Measurements from ENCODE around the gene RGL1.

Gene RGL1

GRCh38 chr1:183915625-183916510, 110.9 kb downstream of the RGL1 start:
- DNase-seq (ENCODE audit: low read depth in 2 of 2), result peak; percentile 38 to 65

DNA sequence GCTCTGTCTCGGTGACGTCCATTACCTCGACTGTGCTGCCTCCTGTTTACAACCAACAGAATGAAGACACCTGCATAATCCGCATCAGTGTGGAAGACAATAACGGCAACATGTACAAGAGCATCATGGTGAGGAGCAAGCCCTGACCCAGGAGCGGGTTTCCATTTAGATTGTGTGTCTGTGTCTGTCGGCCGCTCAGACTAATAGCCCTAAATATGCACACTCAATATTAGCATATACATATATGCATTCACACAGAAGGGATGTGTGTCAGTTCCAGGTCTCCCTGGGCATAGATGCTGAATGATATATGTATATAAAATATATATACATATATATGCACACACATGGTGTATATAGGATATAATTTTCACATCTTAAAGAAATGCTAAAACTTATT, 111.7 kb downstream of the RGL1 start:
- no peak for DNase-seq (ENCODE audit: low read depth in 2 of 2)

DNA sequence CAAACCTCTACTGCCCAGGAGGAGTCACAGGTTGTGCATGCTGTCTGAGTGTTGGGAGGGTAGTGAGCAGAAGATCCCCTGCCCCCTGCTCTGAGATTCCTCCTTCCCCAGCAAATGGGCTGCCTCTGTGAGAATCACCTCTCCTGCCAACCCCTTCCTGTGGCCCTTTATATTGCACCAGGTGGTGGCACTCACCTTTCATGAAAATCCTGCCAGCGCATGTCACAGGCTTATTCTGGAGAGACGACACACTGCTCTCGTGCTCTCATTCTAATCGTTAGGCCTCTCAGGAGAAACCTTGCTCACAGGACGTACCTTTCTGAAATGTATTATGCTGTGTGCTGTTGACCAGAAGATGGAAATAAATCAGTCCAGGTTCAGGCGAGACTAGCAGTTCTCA, 113.7 kb downstream of the RGL1 start:
- DNase-seq (ENCODE audit: low read depth in 2 of 2), result no peak

DNA sequence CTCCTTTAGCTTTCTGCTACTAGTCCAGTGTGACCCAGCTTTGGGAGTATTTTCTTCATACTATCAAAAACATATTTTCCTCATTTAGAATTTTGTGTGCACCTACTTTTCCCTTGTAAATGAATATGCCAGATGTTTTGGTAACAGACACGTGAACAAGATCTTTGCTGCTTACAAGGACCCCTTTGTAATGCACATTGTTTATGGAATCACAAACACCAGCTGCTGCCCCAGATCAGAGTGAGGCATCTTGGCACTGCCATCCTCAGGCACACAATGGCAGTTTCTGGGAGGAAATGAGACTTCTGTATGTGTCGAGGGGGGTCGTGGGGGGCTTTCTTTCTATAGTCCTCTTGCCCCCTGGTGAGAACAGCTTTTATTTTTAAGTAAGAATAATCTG, 115.7 kb downstream of the RGL1 start:
- no peak for DNase-seq (ENCODE audit: low read depth in 2 of 2)

- DNase-seq (ENCODE audit: low read depth in 2 of 2), result no peak
Measured at GRCh38 chr1:183922197-183922596, 117.3 kb downstream of the RGL1 start.

- DNase-seq (ENCODE audit: low read depth in 2 of 2), result no peak
Measured at GRCh38 chr1:183925947-183926346, 121.0 kb downstream of the RGL1 start.

DNA sequence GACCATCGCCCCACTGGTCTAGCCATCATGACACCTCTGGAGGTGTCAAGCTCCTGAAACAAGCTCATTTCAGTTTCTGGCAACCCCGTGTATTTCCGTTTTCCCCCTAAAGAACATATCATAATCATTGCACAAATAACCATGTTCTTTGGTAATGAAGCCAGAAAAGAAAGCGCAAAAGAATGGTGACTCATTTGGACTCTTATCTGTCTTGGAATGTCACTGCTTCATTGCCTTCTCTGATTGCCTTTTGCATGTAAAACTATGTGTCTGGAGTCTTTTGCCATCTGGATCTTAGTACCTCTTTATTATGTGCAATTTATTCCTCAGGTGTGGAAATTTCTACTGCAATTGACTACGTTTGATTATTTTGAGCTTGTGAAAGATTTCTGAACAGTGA, 122.1 kb downstream of the RGL1 start:
- no peak for DNase-seq (ENCODE audit: low read depth in 2 of 2)

DNA sequence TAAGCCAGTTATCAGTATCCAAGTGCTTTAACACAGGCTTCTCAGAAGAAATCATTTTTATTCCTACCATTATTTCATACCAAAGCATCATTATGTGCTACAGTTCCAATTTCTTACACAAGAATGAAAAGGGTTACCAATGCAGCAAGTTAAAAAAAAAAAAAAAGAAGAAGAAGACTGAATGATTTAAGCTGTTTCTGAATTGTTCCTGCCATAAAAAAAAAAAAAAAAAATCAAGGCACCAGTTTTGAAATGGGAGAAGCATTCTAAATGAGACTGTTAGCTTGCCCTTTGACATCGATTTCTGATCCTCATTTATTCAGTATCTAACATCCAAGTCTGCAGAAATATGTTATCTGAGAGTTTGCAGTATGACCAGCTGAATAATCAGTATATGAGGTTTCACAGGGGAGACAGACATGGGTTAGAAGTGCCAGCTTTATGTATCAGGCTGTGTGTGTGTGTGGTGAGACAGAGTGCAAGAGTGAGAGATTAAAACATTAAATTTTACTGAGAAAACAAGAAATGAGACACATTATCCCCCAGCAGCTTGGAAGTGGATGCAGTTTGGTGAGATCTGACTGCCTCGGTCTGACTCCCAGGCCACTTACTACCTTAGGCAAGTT, 126.8 kb downstream of the RGL1 start:
- no peak for DNase-seq (ENCODE audit: low read depth in 2 of 2)

DNA sequence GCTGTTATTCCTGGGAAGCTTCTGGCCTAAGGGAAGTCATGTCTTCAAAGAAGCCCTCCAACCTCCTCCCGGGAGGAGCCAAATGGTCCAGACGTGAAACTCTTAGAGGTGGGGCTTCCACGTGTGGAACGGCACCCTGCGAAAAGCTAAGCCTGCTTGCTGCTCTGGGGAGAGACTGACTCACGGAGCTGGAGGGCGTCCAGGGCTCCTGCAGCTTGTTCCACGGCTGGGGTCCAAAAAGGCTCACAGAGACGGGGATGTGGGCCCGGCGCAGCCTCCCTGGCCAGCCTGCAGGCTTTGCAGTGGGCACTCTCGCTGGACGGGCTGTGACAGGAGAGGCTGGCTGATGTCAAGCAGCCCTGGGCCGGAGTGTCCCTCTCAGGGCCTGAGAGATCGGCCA, 127.5 kb downstream of the RGL1 start:
- no peak for DNase-seq (ENCODE audit: low read depth in 2 of 2)

DNA sequence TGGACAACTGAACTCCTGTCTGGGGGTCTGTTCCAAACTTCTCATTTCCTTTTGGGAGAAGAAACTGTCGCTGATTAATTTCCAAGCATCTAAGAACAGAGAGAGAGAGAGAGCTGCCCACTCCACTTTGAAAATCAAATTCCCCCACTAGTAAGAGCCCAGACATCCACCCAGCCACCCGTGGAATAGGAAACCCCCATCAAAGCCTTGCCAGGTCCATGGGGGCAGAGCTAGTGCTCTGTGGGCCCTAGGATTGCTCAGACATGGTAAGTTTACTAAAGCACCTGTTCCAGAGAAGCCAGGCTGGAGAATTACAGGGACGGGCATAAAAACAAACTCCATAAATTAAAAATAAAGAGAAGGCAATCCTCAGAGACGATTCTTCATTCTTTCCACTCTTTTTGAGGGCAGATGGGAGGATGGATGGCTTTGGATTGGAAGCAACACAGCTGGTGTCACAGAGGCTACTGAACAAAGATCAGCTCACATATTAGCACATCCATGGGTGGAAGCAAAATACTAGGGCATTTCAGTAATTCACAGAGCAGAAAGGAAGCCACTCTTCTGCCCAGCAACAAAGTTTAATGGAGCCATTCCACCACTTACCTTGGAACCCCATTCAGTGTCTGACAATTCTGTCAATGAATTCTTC, 128.7 kb downstream of the RGL1 start:
- DNase-seq (ENCODE audit: low read depth in 2 of 2), result no peak

- DNase-seq (ENCODE audit: low read depth in 2 of 2), result no peak
Measured at GRCh38 chr1:183934314-183934713, 129.4 kb downstream of the RGL1 start.

DNA sequence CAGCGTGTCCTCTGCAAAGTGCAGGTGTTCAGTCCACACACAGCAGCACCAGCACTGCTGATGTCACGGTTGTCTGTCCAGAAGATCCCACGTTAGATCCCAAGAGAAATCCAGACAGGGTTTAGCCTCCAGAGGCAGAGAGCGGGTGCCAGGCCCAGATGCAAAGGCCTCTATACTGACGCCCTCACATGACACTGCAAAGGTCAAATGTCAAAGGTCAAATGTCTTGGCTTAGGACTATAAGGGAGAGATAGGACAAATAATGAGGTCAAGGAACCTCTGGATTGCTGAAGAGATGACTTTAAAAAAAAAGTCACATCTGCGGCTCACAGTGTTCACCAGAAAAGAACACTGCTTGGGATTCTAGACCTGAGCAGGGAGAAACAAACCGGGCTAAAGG, 131.1 kb downstream of the RGL1 start:
- no peak for DNase-seq (ENCODE audit: low read depth in 2 of 2)

DNA sequence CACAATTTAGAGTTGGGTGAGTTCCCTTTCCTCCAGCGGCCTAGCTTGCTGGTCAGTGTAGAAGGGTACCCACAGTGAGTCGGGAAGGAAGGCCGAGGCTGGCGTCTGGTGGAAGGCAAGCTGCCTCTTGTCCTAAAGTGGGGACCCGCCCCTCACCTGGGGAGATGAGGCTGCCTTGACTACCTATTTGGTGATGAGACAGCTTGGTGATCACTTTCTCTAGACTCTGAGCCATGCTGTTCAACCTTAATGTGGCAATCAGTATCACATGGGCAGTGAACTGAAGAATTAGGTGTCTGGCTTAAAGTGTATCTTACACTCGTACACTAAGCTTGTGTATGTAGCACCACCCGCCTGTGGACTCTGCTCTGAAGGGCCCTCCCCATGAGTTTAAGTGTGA, 131.9 kb downstream of the RGL1 start:
- DNase-seq (ENCODE audit: low read depth in 2 of 2), result no peak

DNA sequence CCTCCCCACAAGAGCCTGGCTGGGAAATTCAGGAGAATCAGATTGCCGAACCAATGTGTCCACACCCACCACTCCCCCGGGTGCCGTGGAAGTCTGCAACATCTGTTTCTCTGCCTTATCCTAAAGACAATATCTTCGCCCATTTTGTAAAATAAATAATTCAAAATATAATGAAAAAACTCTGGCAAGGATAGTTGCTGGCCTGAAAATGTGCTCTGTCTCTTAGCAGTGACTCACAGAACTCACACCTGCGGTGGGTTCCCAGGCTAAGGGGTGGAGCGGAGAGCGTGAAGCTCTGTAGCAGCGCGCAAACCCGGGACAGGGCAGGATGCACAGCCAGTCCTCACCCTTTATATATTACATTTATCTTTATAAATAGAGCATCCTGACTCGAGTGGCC, 132.7 kb downstream of the RGL1 start:
- no peak for DNase-seq (ENCODE audit: low read depth in 2 of 2)

DNA sequence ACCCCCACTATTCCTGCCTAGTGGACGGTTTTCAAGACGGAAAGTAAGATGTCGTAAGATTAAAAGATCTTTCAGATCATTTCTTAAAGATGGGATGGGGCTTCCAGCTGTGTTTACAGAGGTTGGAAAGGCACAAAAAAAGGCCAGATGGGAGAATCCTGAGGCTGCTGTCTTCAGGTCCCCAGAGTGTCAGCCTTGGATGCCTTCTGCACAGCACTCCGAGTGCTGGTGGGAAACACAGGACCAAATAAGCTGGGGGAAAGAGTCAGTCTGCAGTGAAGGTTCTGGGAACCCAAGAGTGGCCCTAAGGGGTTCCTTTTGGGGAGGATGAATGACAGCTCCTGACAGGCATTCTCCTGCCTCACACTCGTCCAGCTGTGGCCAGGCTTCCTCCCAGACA, 136.1 kb downstream of the RGL1 start:
- no peak for DNase-seq (ENCODE audit: low read depth in 2 of 2)

DNA sequence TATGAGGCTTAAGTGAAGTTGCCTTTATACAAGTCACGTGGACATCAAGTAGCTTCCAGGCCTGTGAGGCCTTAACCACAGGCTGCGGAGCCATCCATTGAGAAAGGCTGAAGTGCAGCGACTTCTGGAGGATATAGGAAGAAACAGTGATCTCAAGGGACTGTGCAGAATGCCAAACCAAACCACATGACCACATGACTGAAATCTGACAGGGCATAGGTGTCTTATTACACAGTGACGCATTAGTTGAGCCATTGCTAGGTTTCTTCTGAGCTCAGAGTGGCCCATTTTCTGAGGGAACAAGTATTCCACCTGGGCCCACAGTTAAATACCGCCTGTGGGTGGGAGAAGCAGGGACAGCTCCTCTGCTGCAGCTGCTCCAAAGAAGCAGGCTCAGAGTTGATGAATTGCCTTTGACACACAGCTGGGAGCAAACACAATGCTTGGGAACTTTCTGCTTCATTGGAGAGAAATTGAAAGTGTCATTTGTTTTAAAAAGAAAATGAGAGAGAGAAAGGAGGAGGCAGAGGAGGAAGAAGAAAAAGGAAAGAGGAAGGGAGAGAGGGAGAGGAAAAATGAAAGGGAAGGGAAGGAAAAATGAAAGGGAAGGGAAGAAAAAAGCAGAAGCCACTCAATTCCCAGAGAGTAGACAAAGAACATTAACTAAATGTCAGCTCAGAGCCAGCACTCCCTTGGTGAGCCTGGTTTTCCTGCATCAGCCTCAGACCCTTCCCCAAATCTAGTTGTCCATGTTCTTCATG, 138.2 kb downstream of the RGL1 start:
- no peak for DNase-seq (ENCODE audit: low read depth in 2 of 2)

- no peak for DNase-seq (ENCODE audit: low read depth in 2 of 2)
Measured at GRCh38 chr1:183945428-183946319, 140.8 kb downstream of the RGL1 start.

DNA sequence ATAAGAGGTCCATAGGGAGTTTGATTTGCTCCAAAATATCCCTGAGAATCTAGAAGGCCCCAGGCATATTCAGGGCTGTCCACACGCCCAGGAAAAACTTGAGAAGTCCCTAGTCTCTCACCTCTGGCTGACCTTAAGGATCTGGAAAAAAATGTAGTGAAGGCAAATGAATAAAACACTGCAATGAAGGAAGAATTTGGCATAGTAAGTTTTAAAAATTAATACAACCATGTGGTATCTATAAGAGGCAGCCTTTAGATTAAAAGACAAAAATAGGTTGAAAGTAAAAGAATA, 141.3 kb downstream of the RGL1 start:
- DNase-seq (ENCODE audit: low read depth in 2 of 2), result no peak

DNA sequence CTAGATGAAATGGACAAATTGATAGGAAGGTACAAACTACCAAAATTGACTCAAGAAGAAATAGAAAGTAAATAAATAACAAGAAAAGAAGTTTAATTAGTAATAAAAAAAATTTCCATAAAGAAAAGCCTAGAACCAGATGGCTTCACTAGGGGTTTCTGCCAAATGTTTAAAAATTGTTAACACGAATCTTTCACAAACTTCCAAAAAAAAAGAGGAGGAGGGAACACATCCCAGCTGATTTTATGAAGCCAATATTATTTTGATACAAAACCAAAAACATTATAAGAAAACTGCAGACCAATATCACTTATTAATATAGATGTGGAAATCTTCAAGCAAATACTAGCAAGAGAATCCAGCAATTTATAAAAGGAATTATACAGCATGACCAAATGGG, 143.1 kb downstream of the RGL1 start:
- no peak for DNase-seq (ENCODE audit: low read depth in 2 of 2)

DNA sequence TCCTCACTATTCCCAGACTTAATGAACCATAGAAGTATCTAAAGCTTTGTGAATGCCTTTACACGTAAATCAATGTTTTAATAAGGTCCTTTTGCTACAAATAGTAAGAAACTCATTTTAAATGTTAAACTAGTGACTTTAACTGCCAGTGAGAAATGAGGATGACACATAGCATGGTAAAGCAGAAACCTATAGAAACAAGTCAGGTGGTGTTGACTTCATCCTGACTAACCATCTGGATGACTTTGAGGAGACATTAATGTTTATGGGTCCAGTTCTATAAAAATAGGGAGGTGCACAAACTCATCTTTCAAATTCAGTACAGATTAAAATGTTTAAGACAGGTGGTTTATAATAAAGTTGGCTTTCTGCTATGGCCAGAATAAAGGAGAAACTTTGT, 147.2 kb downstream of the RGL1 start:
- DNase-seq (ENCODE audit: low read depth in 2 of 2), result no peak

DNA sequence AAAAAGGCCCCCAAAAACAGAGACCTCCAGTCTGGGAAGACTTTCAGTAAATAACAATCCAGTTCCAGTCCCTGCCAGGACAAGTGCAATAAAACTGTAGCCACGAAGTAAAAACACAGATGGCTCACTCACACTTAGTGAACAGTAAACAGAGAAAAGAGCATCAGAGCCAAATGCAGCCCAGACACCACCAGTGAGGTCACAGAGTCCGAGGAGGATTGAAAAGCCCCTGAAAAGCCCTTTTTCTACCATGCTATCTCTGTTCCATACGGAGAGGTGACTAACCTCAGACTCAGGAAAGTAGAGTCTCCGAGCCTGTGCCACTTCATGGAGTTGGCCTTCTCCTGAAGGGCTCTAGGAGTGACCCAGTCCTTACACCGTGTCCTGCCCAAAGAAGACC, 148.1 kb downstream of the RGL1 start:
- no peak for DNase-seq (ENCODE audit: low read depth in 2 of 2)

All from stimulated activated CD4-positive, alpha-beta T cell treated with anti-CD3 and anti-CD28 coated beads, Interleukin-4, amount 100 ng/mL, for 48 hours (primary cell).